Stimulated activated CD4-positive, alpha-beta T cell treated with anti-CD3 and anti-CD28 coated beads, Interleukin-12 subunit alpha, Interleukin-12 subunit beta, amount 100 ng/mL, for 4 hours (primary cell): ENCODE data around the gene ARF4.

Source experiments
- DNase-seq: peaks from one replicate; pipeline ENCODE4 v3.0.0-alpha.2; 2020

Gene ARF4

DNA sequence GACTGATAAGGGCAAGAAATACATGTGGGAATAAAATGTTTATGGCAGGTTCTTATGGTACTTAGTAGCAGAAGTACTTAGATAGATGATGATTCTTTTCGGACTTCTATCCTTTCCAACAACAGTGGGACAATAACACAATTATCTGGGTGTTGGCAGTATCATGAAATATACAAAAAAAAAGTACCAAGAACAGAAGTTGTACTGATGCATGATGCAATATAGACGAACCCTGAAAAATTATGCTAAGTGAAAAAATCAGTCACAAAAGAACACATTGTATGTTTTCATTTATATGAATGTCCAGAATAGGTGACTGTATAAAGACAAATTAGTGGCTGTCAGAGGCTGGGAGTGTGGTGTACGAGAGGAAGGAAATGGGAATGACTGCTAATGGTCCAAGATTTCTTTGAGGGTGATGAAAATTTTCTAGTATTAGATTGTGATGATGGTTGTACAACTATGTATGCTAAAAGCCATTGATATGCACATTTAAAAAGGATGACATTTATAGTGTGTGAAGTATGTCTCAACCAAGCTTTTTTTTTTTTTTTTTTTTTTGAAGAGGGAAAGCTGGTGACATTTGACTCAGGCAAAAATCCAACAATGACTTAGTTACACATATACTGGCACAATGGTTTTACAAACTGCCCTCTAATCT, 21.0 kb downstream of the ARF4 start:
- no peak for DNase-seq

- DNase-seq = no peak
Measured at GRCh38 chr3:57572096-57572495, 25.0 kb downstream of the ARF4 start.

DNA sequence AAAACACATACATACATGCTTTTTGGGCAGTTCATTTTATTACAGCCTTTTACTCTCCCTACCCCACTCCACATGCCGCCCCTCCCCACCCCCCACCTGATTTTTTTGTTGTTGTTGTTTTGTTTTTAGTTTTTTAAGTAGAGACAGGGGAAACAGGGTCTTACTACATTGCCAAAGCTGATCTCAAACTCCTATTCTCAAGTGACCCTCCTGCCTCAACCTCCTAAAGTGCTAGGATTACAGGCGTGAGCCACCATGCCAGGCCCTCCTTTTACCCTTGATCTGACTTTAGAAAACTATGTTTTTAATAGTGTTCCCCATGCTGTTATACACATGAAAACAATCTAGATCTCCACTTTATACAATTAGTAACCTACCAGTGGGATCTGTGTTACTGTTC, 26.3 kb downstream of the ARF4 start:
- DNase-seq = no peak

- DNase-seq = no peak
Measured at GRCh38 chr3:57569859-57570450, 27.2 kb downstream of the ARF4 start.

- DNase-seq = no peak
Measured at GRCh38 chr3:57559526-57559925, 37.6 kb downstream of the ARF4 start.

DNA sequence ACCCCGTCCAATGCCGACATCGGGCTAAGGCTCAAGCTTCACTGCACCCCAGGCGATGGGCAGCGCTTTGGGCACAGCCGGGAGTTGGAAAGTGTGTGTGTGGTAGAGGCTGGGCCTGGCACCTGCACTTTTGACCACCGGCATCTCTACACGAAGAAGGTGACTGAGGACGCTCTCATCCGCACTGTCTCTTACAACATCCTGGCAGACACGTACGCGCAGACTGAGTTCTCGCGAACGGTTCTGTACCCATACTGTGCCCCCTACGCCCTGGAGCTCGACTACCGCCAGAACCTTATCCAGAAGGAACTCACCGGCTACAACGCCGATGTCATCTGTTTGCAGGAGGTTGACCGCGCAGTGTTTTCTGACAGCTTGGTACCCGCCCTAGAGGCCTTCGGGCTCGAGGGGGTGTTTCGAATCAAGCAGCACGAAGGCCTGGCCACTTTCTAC, 40.0 kb downstream of the ARF4 start:
- DNase-seq = peak; percentile 28

DNA sequence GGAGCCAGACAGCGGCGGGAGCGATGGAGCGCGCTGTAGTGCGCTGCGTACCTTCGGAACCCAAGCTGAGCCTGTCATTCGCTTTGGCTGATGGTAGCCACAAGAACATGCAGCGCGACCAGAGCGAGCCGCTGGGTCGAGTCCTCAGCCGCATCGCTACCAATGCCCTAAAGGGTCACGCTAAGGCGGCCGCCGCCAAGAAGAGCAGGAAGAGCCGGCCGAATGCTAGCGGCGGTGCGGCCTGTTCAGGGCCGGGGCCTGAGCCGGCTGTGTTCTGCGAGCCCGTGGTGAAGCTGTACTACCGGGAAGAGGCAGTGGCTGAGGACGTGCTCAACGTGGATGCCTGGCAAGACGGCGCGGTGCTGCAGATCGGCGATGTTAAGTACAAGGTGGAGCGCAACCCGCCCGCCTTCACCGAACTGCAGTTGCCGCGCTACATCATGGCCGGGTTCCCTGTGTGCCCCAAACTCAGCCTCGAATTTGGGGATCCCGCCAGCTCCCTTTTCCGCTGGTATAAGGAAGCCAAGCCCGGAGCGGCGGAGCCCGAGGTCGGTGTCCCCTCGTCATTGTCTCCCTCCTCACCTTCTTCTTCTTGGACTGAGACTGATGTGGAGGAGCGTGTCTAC, 40.6 kb downstream of the ARF4 start:
- no peak for DNase-seq

DNA sequence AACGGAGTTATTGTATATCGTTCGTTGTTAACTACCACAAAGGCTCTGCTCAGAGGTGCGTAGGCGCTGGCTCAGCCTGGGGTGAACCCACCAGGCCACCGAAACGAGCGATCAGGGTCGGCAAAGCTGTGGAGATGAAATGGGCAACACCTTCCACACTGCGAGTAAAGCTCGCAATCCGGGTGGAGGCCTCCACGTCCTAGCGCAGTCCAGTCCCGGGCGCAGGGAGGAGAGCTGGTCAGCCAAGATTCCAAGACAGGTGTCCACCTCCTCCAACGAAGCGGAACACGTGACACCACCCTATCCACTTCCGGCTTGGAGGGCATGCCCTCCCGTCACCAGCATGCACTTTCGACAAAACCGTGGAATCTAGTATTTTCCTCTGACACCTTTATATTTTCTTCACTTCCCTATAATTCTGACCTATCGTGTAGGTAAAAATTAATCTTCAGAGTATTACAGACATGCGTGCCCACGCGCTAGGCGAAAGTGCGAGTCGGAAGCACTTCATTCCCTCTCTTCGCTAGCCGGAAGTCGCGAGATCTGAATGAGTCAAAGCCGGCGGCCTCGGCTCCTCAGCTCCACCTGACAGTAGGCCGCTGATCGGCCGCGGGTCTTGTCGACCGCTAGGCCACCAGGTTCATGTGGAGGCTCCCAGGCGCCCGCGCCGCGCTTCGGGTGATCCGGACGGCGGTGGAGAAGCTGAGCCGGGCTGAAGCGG, 41.2 kb downstream of the ARF4 start, which contains the start of gene PDE12:
PDE12 (plus strand) TSS at position 537 of the 721 bp plus-strand sequence; CDS start at position 643, 106 bp downstream.
- DNase-seq = peak; percentile 75

GRCh38 chr3:57555306-57555705, 41.8 kb downstream of the ARF4 start:
- DNase-seq = no peak

DNA sequence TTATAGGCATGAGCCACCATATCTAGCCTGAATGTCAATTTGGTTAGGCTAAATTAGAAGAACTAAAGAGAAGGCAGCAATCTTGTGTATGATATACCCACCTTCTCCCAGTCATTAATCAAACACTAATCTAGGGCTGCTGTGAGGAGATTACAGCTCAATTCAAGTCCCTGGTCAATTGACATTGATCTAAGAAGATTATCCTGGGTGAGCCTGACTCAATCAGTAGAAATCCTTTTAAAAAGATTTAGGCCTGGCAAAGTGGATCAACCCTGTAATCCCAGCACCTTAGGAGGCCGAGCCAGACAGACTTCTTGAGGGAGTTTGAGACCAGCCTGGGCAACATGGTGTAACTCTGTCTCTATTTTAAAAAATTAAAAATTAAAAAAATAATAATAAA, 50.5 kb downstream of the ARF4 start:
- DNase-seq = no peak

GRCh38 chr3:57545636-57546268, 51.4 kb downstream of the ARF4 start:
- DNase-seq = no peak

DNA sequence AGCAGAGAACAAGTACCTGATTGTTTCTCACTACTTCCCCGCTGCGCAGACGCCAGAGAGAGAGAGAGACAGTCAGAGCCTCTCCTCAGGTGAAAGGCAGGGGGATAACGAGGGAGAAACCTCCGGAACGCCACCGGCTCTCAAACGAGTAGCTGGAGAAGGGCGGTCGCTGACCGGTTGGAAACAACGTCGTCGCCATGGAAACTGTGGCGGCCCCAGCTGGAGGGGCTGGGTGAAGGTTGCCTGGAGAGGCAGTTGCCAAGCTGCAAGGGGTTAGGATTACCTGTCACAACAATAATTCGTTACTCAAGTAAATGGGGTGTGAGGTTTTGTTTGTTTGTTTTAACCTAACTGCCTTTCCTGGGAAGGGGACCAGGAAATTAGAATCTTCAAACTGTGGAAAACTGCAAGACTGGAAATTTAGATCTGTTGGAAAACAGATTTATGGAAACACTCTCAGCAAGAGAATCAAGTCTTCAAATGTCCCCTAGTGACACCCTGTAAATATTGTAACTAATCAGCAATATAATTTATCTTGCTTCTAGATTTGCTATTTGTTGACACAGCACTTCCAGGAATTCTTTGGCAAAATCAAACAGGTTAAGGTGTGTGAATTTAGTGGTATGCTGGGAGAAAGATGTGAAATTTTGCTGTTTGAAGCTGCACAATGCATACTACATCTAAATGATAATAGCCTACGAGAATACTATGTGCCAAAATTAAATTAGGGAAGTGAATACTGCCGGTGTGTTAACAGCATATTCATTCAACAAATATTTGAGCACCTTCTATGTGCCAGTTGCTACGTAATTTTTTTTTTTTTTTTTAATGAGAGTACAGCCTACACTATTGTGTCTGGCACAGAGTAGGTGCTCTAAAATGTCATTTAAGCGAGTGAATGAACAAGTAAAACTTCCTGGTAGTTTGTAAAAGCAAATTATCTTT, 52.7 kb downstream of the ARF4 start, which contains the start of gene DNAH12:
DNAH12 (minus strand) TSS at position 164 of the 945 bp plus-strand sequence. CDS start 1,474 bp downstream, outside the sequence.
- DNase-seq = no peak

- DNase-seq = no peak
Measured at GRCh38 chr3:57538465-57538864, 58.7 kb downstream of the ARF4 start.

GRCh38 chr3:57530071-57530608, 67.0 kb downstream of the ARF4 start:
- DNase-seq = no peak
